Measurements from ENCODE around the gene UCN.
"Not testable (repeated sequence)": the region's sequence is repeated elsewhere in the genome, so short reads cannot be mapped to it uniquely, and the experiment has no call there.

DNA sequence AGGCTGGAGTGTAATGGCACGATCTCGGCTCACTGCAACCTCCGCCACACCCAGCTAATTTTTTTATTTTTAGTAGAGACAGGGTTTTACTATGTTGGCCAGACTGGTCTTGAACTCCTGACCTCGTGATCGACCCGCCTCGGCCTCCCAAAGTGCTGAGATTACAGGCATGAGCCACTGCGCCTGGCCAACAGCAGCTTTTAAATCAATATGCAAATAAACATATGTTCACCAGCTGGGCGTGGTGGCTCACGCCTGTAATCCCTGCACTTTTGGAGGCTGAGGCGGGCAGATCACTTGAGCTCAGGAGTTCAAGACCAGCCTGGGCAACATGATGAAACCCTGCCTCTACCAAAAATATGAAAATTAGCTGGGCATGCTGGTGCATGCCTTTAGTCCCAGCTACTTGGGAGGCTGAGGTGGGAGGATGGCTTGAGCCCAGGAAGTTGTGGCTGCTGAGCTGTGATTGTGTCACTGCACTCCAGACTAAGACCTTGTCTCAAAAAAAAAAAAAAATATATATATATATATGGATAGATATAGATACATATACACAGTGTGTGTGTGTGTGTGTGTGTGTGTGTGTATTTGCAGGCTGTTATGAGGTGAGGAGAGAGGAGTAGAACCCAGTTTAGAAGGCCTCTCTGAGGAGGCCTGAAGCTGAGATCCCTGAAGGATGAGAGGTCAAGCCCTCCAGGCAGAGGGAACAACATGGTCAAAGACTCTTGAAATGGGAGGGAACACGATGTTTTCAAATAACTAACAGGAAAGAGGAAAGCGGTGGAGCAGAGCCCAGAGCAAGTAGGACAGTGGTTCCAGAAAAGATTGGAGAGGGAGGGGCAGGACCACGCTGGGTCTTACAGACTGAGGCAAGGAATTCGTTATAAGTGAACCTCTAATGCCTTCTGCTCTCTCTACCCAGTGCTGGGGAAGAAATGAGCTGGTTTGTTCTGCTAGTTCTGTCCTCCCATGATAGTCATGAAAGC is 35.4 kb downstream of the UCN start:
- TF ChIP-seq, protein P1, sequence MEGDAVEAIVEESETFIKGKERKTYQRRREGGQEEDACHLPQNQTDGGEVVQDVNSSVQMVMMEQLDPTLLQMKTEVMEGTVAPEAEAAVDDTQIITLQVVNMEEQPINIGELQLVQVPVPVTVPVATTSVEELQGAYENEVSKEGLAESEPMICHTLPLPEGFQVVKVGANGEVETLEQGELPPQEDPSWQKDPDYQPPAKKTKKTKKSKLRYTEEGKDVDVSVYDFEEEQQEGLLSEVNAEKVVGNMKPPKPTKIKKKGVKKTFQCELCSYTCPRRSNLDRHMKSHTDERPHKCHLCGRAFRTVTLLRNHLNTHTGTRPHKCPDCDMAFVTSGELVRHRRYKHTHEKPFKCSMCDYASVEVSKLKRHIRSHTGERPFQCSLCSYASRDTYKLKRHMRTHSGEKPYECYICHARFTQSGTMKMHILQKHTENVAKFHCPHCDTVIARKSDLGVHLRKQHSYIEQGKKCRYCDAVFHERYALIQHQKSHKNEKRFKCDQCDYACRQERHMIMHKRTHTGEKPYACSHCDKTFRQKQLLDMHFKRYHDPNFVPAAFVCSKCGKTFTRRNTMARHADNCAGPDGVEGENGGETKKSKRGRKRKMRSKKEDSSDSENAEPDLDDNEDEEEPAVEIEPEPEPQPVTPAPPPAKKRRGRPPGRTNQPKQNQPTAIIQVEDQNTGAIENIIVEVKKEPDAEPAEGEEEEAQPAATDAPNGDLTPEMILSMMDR (IDR thresholded peaks at IDR 0.05): not testable (repeated sequence)
- not testable (repeated sequence) for TF ChIP-seq POLR2A, EP300 (IDR thresholded peaks at IDR 0.05)
